Natural killer cell treated with Interleukin-12 subunit alpha and Interleukin-12 subunit beta and Interleukin-15 and Interleukin-18, amount 100 ng/mL, for 72 hours (primary cell): ENCODE measurements around the gene CCDC30. TPM values are rescaled to one million over a fixed set of nuclear protein-coding genes. Genes with fewer than 3 reads are reported as not detected.
"Not testable (repeated sequence)": the region's sequence is repeated elsewhere in the genome, so short reads cannot be mapped to it uniquely, and the experiment has no call there.

ENCODE experiments used
- ATAC-seq, 2 donors: fragments of 150-1000 bp; cut with Tn5 transposase in 1 of 2; sonication (Bioruptor Pico), chemical (Tn5 transposase) in 1 of 2; 2 replicates each; pipeline ENCODE4 v1.10.0; 2021
- DNase-seq: peaks from one replicate; pipeline ENCODE4 v3.0.0; 2022; ENCODE audit warnings: low spot score
- H3K27ac Mint-ChIP-seq, 2 donors: 1 replicate in 1 of 2; 2 replicates in 1 of 2; pipeline ENCODE4 v1.8.0; 2022; ENCODE audit warnings: mixed read lengths in 2 of 2, mild to moderate bottlenecking in 1 of 2, moderate library complexity in 1 of 2
- H3K27me3 Mint-ChIP-seq, 2 donors: 1 replicate in 1 of 2; 2 replicates in 1 of 2; pipeline ENCODE4 v1.8.0; 2022; ENCODE audit warnings: mixed read lengths in 2 of 2
- H3K36me3 Mint-ChIP-seq: one replicate; pipeline ENCODE4 v1.8.0; 2022; ENCODE audit warnings: mixed read lengths
- H3K4me1 Mint-ChIP-seq, 2 donors: 1 replicate in 1 of 2; 2 replicates in 1 of 2; pipeline ENCODE4 v1.8.0; 2022; ENCODE audit warnings: low read depth in 2 of 2, mixed read lengths in 2 of 2, mild to moderate bottlenecking in 1 of 2
- H3K4me3 Mint-ChIP-seq: one replicate; pipeline ENCODE4 v1.8.0; 2022; ENCODE audit warnings: mixed read lengths
- H3K9me3 Mint-ChIP-seq: 2 replicates; pipeline ENCODE4 v1.8.0; 2022; ENCODE audit warnings: mixed read lengths
- total RNA-seq, 2 donors: library from RNA; stranded (reverse); gene quantifications; one replicate each; pipeline ENCODE4 v1.2.3, GENCODE V29; 2022

The CCDC30 gene
- total RNA-seq, 2 donors from 2014 or later = 0.76 to 2.6 TPM

- Mint-ChIP-seq H3K4me1 (peaks cover 29 to 39% of the 10 kb centered on the region in 2 donors), H3K36me3 (peaks cover 25% of the 10 kb centered on the region), H3K9me3 (no peaks in the 10 kb centered on the region), H3K27ac (peak overlapping the region; percentile 60 to 90), H3K27me3 (no peaks in the 10 kb centered on the region), H3K4me3 (peak overlapping the region; percentile 65)
- no peak for DNase-seq
- peak; percentile 51 to 59 for ATAC-seq
Observed at GRCh38 chr1:42660907-42661500, 197.9 kb downstream of the CCDC30 start.

- H3K27me3 Mint-ChIP-seq = no peaks in the 10 kb centered on the region
- DNase-seq (no peak), ATAC-seq (no peak)
- peaks cover 0 to 5% of the 10 kb centered on the region in 2 donors for H3K4me1 Mint-ChIP-seq
- H3K4me3 Mint-ChIP-seq = no peak overlapping the region
- H3K36me3 Mint-ChIP-seq = peaks cover 33% of the 10 kb centered on the region
- no peaks in the 10 kb centered on the region for H3K9me3 Mint-ChIP-seq
- no peak overlapping the region for H3K27ac Mint-ChIP-seq
Observed at GRCh38 chr1:42669936-42670335, 206.8 kb downstream of the CCDC30 start.

- H3K27ac Mint-ChIP-seq = no peak overlapping the region
- no peaks in the 10 kb centered on the region for H3K9me3 Mint-ChIP-seq
Observed at GRCh38 chr1:42670425-42670824, 207.3 kb downstream of the CCDC30 start.

GRCh38 chr1:42674214-42674613 is 211.1 kb downstream of the CCDC30 start:
- Mint-ChIP-seq H3K4me3 (no peak overlapping the region), H3K36me3 (peaks cover 8% of the 10 kb centered on the region), H3K9me3 (no peaks in the 10 kb centered on the region), H3K27ac (peak overlapping the region in 1 of 2 donors; percentile 24), H3K27me3 (no peaks in the 10 kb centered on the region), H3K4me1 (peaks cover 0 to 8% of the 10 kb centered on the region in 2 donors)
- no peak for DNase-seq
- no peak for ATAC-seq

More at GRCh38 chr1:42670425-42670824, 207.3 kb downstream of the CCDC30 start:
- H3K36me3 Mint-ChIP-seq = peaks cover 33% of the 10 kb centered on the region
- H3K4me1 Mint-ChIP-seq = peaks cover 0 to 5% of the 10 kb centered on the region in 2 donors
- ATAC-seq (no peak), DNase-seq (no peak)
- H3K4me3 Mint-ChIP-seq = no peak overlapping the region
- no peaks in the 10 kb centered on the region for H3K27me3 Mint-ChIP-seq

- peaks cover 0 to 8% of the 10 kb centered on the region in 2 donors for H3K4me1 Mint-ChIP-seq
- H3K4me3 Mint-ChIP-seq = no peak overlapping the region
- H3K36me3 Mint-ChIP-seq = peaks cover 8% of the 10 kb centered on the region
- no peaks in the 10 kb centered on the region for H3K9me3 Mint-ChIP-seq
- DNase-seq (no peak), ATAC-seq (no peak)
- H3K27ac Mint-ChIP-seq = no peak overlapping the region
- no peaks in the 10 kb centered on the region for H3K27me3 Mint-ChIP-seq
Observed at GRCh38 chr1:42674682-42675081, 211.6 kb downstream of the CCDC30 start.

- no peaks in the 10 kb centered on the region for H3K9me3 Mint-ChIP-seq
- H3K4me1 Mint-ChIP-seq = peaks cover 4 to 13% of the 10 kb centered on the region in 2 donors
- no peak overlapping the region for H3K27ac Mint-ChIP-seq
- H3K4me3 Mint-ChIP-seq = no peak overlapping the region
- ATAC-seq = no peak
- no peak for DNase-seq
- peaks cover 8% of the 10 kb centered on the region for H3K36me3 Mint-ChIP-seq
- no peaks in the 10 kb centered on the region for H3K27me3 Mint-ChIP-seq
Observed at GRCh38 chr1:42675467-42675866, 212.4 kb downstream of the CCDC30 start.

- H3K36me3 Mint-ChIP-seq = peaks cover 8% of the 10 kb centered on the region
- no peak for DNase-seq
- no peak overlapping the region for H3K27ac Mint-ChIP-seq
- no peak for ATAC-seq
- H3K27me3 Mint-ChIP-seq = no peaks in the 10 kb centered on the region
- H3K9me3 Mint-ChIP-seq = no peaks in the 10 kb centered on the region
- peaks cover 14 to 19% of the 10 kb centered on the region in 2 donors for H3K4me1 Mint-ChIP-seq
- H3K4me3 Mint-ChIP-seq = no peak overlapping the region
Observed at GRCh38 chr1:42676534-42677087, 213.5 kb downstream of the CCDC30 start.

- Mint-ChIP-seq H3K9me3 (no peaks in the 10 kb centered on the region), H3K36me3 (peaks cover 13% of the 10 kb centered on the region), H3K27me3 (no peaks in the 10 kb centered on the region), H3K4me3 (peak overlapping the region; percentile 97), H3K27ac (no peak overlapping the region), H3K4me1 (peaks cover 29 to 31% of the 10 kb centered on the region in 2 donors)
- DNase-seq (no peak), ATAC-seq (no peak)
Observed at GRCh38 chr1:42679364-42679983, 216.4 kb downstream of the CCDC30 start.

- Mint-ChIP-seq H3K9me3 (no peaks in the 10 kb centered on the region), H3K4me1 (peaks cover 34 to 37% of the 10 kb centered on the region in 2 donors), H3K27ac (peak overlapping the region in 1 of 2 donors; percentile 96), H3K27me3 (no peaks in the 10 kb centered on the region), H3K4me3 (peak overlapping the region; percentile 97), H3K36me3 (peaks cover 19% of the 10 kb centered on the region)
- ATAC-seq = no peak
- no peak for DNase-seq
Observed at GRCh38 chr1:42680055-42680454, 217.0 kb downstream of the CCDC30 start.

- Mint-ChIP-seq H3K4me1 (peaks cover 39 to 45% of the 10 kb centered on the region in 2 donors), H3K4me3 (peak overlapping the region; percentile 97), H3K27me3 (no peaks in the 10 kb centered on the region), H3K36me3 (peaks cover 24% of the 10 kb centered on the region), H3K9me3 (no peaks in the 10 kb centered on the region), H3K27ac (peak overlapping the region; percentile 96 to 97)
- no peak for ATAC-seq
- DNase-seq = no peak
Observed at GRCh38 chr1:42680921-42681683, 218.0 kb downstream of the CCDC30 start.

GRCh38 chr1:42681741-42682483 is 218.8 kb downstream of the CCDC30 start, which contains the start of gene YBX1:
TSS of gene YBX1 (plus strand) at chr1:42682418. CDS start at chr1:42682566, 148 bp downstream.
- peak; percentile 94 for DNase-seq
- H3K27me3 Mint-ChIP-seq = no peaks in the 10 kb centered on the region
- H3K27ac Mint-ChIP-seq = peak within 1 kb of the TSS; percentile 96 to 97
- H3K36me3 Mint-ChIP-seq = peaks cover 24% of the 10 kb centered on the region
- peaks cover 39 to 49% of the 10 kb centered on the region in 2 donors for H3K4me1 Mint-ChIP-seq
- no peaks in the 10 kb centered on the region for H3K9me3 Mint-ChIP-seq
- H3K4me3 Mint-ChIP-seq = peak within 1 kb of the TSS; percentile 99
- peak; percentile 97 to 98 for ATAC-seq

- Mint-ChIP-seq H3K4me1 (peaks cover 39 to 50% of the 10 kb centered on the region in 2 donors), H3K36me3 (peaks cover 24% of the 10 kb centered on the region), H3K4me3 (peak overlapping the region; percentile 97), H3K27ac (peak overlapping the region; percentile 96 to 97)
- not testable (repeated sequence) for H3K9me3 Mint-ChIP-seq, H3K27me3 Mint-ChIP-seq, DNase-seq
- peak; percentile 34 to 40 for ATAC-seq
Observed at GRCh38 chr1:42682484-42682738, 219.3 kb downstream of the CCDC30 start.

- DNase-seq = peak; percentile 77
- H3K27ac Mint-ChIP-seq = peak overlapping the region; percentile 96 to 97
- peak overlapping the region; percentile 99 for H3K4me3 Mint-ChIP-seq
- no peaks in the 10 kb centered on the region for H3K27me3 Mint-ChIP-seq
- peaks cover 41 to 55% of the 10 kb centered on the region in 2 donors for H3K4me1 Mint-ChIP-seq
- peak; percentile 59 to 60 for ATAC-seq
- H3K9me3 Mint-ChIP-seq = no peaks in the 10 kb centered on the region
- peaks cover 24% of the 10 kb centered on the region for H3K36me3 Mint-ChIP-seq
Observed at GRCh38 chr1:42682739-42683531, 219.8 kb downstream of the CCDC30 start.
